Measurements from ENCODE around the gene SRGAP2C. TPM values are rescaled to one million over a fixed set of nuclear protein-coding genes. Genes with fewer than 3 reads are reported as not detected.
"Not testable (repeated sequence)": the region's sequence is repeated elsewhere in the genome, so short reads cannot be mapped to it uniquely, and the experiment has no call there.

Gene SRGAP2C
- total and polyA plus RNA-seq, 2 donors (not counting 3 experiments of a cell fraction or from before 2014, with no cell fraction given): 5.6 to 56.4 TPM

DNA sequence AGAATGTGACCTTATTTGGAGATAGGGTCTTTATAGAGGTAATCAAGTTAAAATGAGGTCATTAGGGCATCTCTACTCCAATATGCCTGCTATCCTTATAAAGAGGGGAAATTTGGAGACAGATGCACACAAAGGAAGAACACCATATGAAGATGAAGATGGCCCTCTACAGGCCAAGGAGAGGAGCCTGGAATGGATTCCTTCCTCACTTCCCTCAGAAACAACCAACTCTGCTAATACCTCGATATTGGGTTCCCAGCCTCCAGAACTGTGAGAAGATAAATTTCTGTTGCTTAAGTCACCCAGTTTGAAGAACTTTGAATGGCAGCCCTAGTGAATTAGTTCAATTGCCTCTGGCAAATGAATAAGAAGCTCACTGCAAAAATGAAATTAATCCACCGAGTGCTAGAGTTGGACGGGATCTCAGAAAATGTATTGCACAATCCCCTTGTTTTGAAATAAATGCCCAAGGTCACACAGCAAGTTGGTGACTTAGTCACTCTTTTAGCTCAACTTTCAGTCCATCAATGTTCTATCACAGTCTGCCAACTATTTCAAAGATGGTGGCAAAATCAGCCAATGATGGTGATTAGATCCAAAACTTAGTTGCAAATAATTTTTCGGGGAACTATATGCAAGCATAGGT, 27.7 kb upstream of the SRGAP2C start:
- H3K79me2 ChIP-seq (ENCODE audit: control insufficient read depth, insufficient read depth, low read length); H3K27me3 ChIP-seq (ENCODE audit: control insufficient read depth in 2 of 2, insufficient read depth in 2 of 2, low read length in 2 of 2); H3K9ac ChIP-seq (replicated peaks; ENCODE audit: extremely low read depth, insufficient read depth, low read length); DNase-seq (ENCODE audit: low read depth, low spot score); H2AFZ ChIP-seq (ENCODE audit: low read depth, low read length); H3K36me3 ChIP-seq (ENCODE audit: control insufficient read depth in 2 of 2, extremely low read depth in 1 of 2, insufficient read depth in 2 of 2, low read length in 2 of 2); H3K4me1 ChIP-seq (ENCODE audit: control insufficient read depth, extremely low read depth, insufficient read depth, low read length); intact Hi-C loops (cut with micrococcal nuclease); BruUV-seq (replicated peaks); CTCF ChIA-PET; H3K4me2 ChIP-seq (ENCODE audit: insufficient read depth, low read length); H3K4me3 ChIP-seq (replicated peaks in 1 of 3; ENCODE audit: insufficient read depth in 1 of 3, low read depth in 1 of 3, low read length in 3 of 3); H3K9me3 ChIP-seq (replicated peaks; ENCODE audit: control insufficient read depth, insufficient read depth, low read length); H3K9me1 ChIP-seq (replicated peaks; ENCODE audit: control insufficient read depth, extremely low read depth, insufficient read depth, low read length); H3K27ac ChIP-seq (ENCODE audit: insufficient read depth, low read depth, low read length); H4K20me1 ChIP-seq (replicated peaks; ENCODE audit: control insufficient read depth, extremely low read depth, insufficient read depth, low read length); POLR2A ChIA-PET; FAIRE-seq; dilution Hi-C loops (cut with MboI; ENCODE audit: extremely low pct_ligation_motif_present, low sequenced_read_pairs): not testable (repeated sequence)

DNA sequence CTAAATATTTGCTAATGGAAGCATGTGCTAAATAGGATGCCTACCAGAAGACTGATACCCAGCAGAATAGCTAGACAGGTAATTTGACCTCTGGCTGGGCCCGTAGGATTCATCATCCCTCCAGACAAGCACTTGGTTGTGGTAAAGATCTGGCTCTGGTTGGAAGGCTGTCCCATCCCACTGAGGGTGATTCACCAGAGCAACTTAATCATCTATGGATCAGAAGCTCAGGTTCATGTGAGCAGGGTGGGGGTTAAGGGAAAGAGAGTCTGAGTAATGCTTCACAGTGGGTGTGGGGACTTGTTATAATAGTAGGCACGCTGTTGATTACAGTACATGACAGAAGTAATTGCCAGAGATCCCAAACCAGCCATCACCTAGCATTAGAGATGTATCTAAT, 27.2 kb upstream of the SRGAP2C start:
- CTCF ChIA-PET; H2AFZ ChIP-seq (ENCODE audit: low read depth, low read length); POLR2A ChIA-PET; H3K79me2 ChIP-seq (ENCODE audit: control insufficient read depth, insufficient read depth, low read length); H3K36me3 ChIP-seq (ENCODE audit: control insufficient read depth in 2 of 2, extremely low read depth in 1 of 2, insufficient read depth in 2 of 2, low read length in 2 of 2); DNase-seq (ENCODE audit: low read depth, low spot score); H3K4me3 ChIP-seq (replicated peaks in 1 of 3; ENCODE audit: insufficient read depth in 1 of 3, low read depth in 1 of 3, low read length in 3 of 3); FAIRE-seq; H3K4me2 ChIP-seq (ENCODE audit: insufficient read depth, low read length); intact Hi-C loops (cut with micrococcal nuclease); H3K27ac ChIP-seq (ENCODE audit: insufficient read depth, low read depth, low read length); H3K4me1 ChIP-seq (ENCODE audit: control insufficient read depth, extremely low read depth, insufficient read depth, low read length); H3K27me3 ChIP-seq (ENCODE audit: control insufficient read depth in 2 of 2, insufficient read depth in 2 of 2, low read length in 2 of 2); BruUV-seq (replicated peaks); H3K9ac ChIP-seq (replicated peaks; ENCODE audit: extremely low read depth, insufficient read depth, low read length); H3K9me3 ChIP-seq (replicated peaks; ENCODE audit: control insufficient read depth, insufficient read depth, low read length); dilution Hi-C loops (cut with MboI; ENCODE audit: extremely low pct_ligation_motif_present, low sequenced_read_pairs); H3K9me1 ChIP-seq (replicated peaks; ENCODE audit: control insufficient read depth, extremely low read depth, insufficient read depth, low read length); H4K20me1 ChIP-seq (replicated peaks; ENCODE audit: control insufficient read depth, extremely low read depth, insufficient read depth, low read length): not testable (repeated sequence)

DNA sequence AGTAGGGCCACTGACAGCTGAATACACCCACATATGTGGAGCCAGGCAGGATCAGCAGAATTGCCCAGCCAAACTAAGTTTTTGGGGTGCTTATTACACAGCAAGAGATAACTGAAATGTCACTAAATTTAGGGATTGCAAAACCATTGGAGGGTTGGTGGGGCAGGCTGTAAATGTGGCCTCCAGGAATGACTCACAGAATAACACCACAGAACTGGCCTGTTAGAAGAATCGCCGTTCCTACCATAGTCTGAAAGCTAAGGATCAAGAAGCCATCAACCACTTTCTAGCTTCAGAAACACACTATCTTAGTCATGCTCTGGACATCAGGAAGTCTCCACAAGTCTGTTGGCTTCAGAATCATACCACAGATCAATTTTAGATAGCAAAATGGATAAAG, 24.7 kb upstream of the SRGAP2C start:
- dilution Hi-C loops (cut with MboI; ENCODE audit: extremely low pct_ligation_motif_present, low sequenced_read_pairs); H3K9me1 ChIP-seq (replicated peaks; ENCODE audit: control insufficient read depth, extremely low read depth, insufficient read depth, low read length); H3K27me3 ChIP-seq (ENCODE audit: control insufficient read depth in 2 of 2, insufficient read depth in 2 of 2, low read length in 2 of 2); H4K20me1 ChIP-seq (replicated peaks; ENCODE audit: control insufficient read depth, extremely low read depth, insufficient read depth, low read length); H3K4me1 ChIP-seq (ENCODE audit: control insufficient read depth, extremely low read depth, insufficient read depth, low read length); H3K36me3 ChIP-seq (ENCODE audit: control insufficient read depth in 2 of 2, extremely low read depth in 1 of 2, insufficient read depth in 2 of 2, low read length in 2 of 2); intact Hi-C loops (cut with micrococcal nuclease); BruUV-seq (replicated peaks); CTCF ChIA-PET; H3K79me2 ChIP-seq (ENCODE audit: control insufficient read depth, insufficient read depth, low read length); H3K9ac ChIP-seq (replicated peaks; ENCODE audit: extremely low read depth, insufficient read depth, low read length); H3K9me3 ChIP-seq (replicated peaks; ENCODE audit: control insufficient read depth, insufficient read depth, low read length); DNase-seq (ENCODE audit: low read depth, low spot score); POLR2A ChIA-PET; H2AFZ ChIP-seq (ENCODE audit: low read depth, low read length); H3K4me2 ChIP-seq (ENCODE audit: insufficient read depth, low read length); H3K4me3 ChIP-seq (replicated peaks in 1 of 3; ENCODE audit: insufficient read depth in 1 of 3, low read depth in 1 of 3, low read length in 3 of 3); FAIRE-seq; H3K27ac ChIP-seq (ENCODE audit: insufficient read depth, low read depth, low read length): not testable (repeated sequence)

DNA sequence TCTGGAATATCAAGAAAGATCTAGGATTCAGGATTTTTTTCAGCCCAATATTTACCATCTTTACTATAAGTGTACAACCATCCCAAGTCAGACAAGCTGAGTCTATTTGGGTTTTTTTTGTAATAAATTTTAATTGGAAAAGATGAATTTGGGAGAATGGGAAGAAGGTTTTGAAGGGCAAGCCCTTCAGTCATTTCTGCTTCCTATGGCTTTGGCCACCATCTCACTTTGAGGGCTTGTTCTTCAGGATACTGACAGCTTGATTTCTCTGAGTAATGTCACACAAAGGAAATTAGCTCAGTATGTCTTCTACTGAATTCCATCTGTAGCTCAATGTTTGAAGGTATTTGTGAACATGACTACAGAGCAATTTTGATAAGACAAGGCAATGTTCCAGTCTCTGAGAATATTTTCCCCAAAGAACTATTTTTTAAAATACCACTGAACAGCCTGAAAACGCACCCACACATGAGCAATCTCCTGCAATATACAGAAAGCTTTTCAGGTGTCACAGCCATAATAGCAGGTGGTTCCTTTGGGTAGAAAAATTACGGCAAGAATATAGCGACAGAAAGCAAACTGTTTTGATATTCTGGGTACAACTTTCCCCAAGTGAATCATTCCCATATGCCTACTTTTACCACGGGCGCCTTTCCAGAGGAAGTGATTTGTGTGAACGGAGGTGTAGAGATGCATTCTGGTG, 23.4 kb upstream of the SRGAP2C start:
- CTCF ChIA-PET; H3K9me3 ChIP-seq (replicated peaks; ENCODE audit: control insufficient read depth, insufficient read depth, low read length); H3K9me1 ChIP-seq (replicated peaks; ENCODE audit: control insufficient read depth, extremely low read depth, insufficient read depth, low read length); DNase-seq (ENCODE audit: low read depth, low spot score); H3K9ac ChIP-seq (replicated peaks; ENCODE audit: extremely low read depth, insufficient read depth, low read length); FAIRE-seq; BruUV-seq (replicated peaks); H3K27ac ChIP-seq (ENCODE audit: insufficient read depth, low read depth, low read length); H3K79me2 ChIP-seq (ENCODE audit: control insufficient read depth, insufficient read depth, low read length); H3K36me3 ChIP-seq (ENCODE audit: control insufficient read depth in 2 of 2, extremely low read depth in 1 of 2, insufficient read depth in 2 of 2, low read length in 2 of 2); POLR2A ChIA-PET; dilution Hi-C loops (cut with MboI; ENCODE audit: extremely low pct_ligation_motif_present, low sequenced_read_pairs); H3K27me3 ChIP-seq (ENCODE audit: control insufficient read depth in 2 of 2, insufficient read depth in 2 of 2, low read length in 2 of 2); H4K20me1 ChIP-seq (replicated peaks; ENCODE audit: control insufficient read depth, extremely low read depth, insufficient read depth, low read length); H3K4me2 ChIP-seq (ENCODE audit: insufficient read depth, low read length); intact Hi-C loops (cut with micrococcal nuclease); H3K4me3 ChIP-seq (replicated peaks in 1 of 3; ENCODE audit: insufficient read depth in 1 of 3, low read depth in 1 of 3, low read length in 3 of 3); H3K4me1 ChIP-seq (ENCODE audit: control insufficient read depth, extremely low read depth, insufficient read depth, low read length); H2AFZ ChIP-seq (ENCODE audit: low read depth, low read length): not testable (repeated sequence)
